GM23338 (cell line): ENCODE measurements around the gene NEK10. TPM values are rescaled to one million over a fixed set of nuclear protein-coding genes. Genes with fewer than 3 reads are reported as not detected.

ENCODE experiments used
- ATAC-seq: fragments of 200-7000 bp; cut with Tn5 transposase; 3 replicates; pipeline ENCODE4 v1.9.1; 2020
- DNase-seq: peaks from one replicate; pipeline ENCODE4 v3.0.0-alpha.2; 2015; ENCODE audit warnings: low spot score
- H2AFZ ChIP-seq: fragments of 200-600 bp; sonication (generic); 2 replicates; pipeline ENCODE4 v1.8.0; 2016; ENCODE audit warnings: antibody characterized with exemption, mild to moderate bottlenecking, moderate library complexity
- H3F3A ChIP-seq: fragments of 200-600 bp; sonication (generic); replicated peaks from 2 replicates; pipeline ENCODE4 v1.8.0; 2017; ENCODE audit warnings: antibody characterized with exemption, mixed run types, low read depth
- H3K27ac ChIP-seq: fragments of 200-600 bp; sonication (generic); 2 replicates; pipeline ENCODE4 v1.6.1; 2016; ENCODE audit warnings: low read depth
- H3K27me3 ChIP-seq: fragments of 200-600 bp; sonication (generic); 2 replicates; pipeline ENCODE4 v1.8.0; 2016; ENCODE audit warnings: mild to moderate bottlenecking, mixed run types, moderate library complexity; ENCODE audit not compliant: insufficient read depth
- H3K36me3 ChIP-seq: fragments of 200-600 bp; sonication (generic); 2 replicates; pipeline ENCODE4 v1.8.0; 2016; ENCODE audit warnings: mild to moderate bottlenecking; ENCODE audit not compliant: insufficient read depth
- H3K4me1 ChIP-seq: fragments of 200-600 bp; sonication (generic); 2 replicates; pipeline ENCODE4 v1.8.0; 2016; ENCODE audit warnings: mild to moderate bottlenecking, moderate library complexity; ENCODE audit not compliant: insufficient read depth
- H3K4me2 ChIP-seq: fragments of 200-600 bp; sonication (generic); 2 replicates; pipeline ENCODE4 v1.7.1; 2017; ENCODE audit warnings: mixed run types
- H3K4me3 ChIP-seq: fragments of 200-600 bp; sonication (generic); 2 replicates; pipeline ENCODE4 v1.6.1; 2016; ENCODE audit warnings: mixed run types
- H3K79me2 ChIP-seq: fragments of 200-600 bp; sonication (generic); replicated peaks from 2 replicates; pipeline ENCODE4 v1.8.0; 2017; ENCODE audit warnings: mild to moderate bottlenecking; ENCODE audit not compliant: insufficient read depth
- H3K9me2 ChIP-seq: fragments of 200-600 bp; sonication (generic); 2 replicates; pipeline ENCODE4 v1.8.0; 2017; ENCODE audit not compliant: insufficient read depth
- H4K20me1 ChIP-seq: fragments of 200-600 bp; sonication (generic); replicated peaks from 2 replicates; pipeline ENCODE4 v1.8.0; 2017; ENCODE audit warnings: mild to moderate bottlenecking; ENCODE audit not compliant: insufficient read depth
- H3K27ac Mint-ChIP-seq: 2 replicates; pipeline ENCODE4 v1.8.0; 2020; ENCODE audit warnings: inconsistent platforms, mild to moderate bottlenecking, moderate library complexity, mixed read lengths
- H3K27me3 Mint-ChIP-seq: 3 replicates; pipeline ENCODE4 v1.8.0; 2022; ENCODE audit warnings: low read depth, mild to moderate bottlenecking, moderate library complexity, mixed read lengths, inconsistent platforms; ENCODE audit not compliant: insufficient read depth, poor library complexity
- H3K36me3 Mint-ChIP-seq: 3 replicates; pipeline ENCODE4 v1.8.0; 2021; ENCODE audit warnings: low read depth, mild to moderate bottlenecking, inconsistent platforms, moderate library complexity, mixed read lengths
- H3K4me1 Mint-ChIP-seq: 3 replicates; pipeline ENCODE4 v1.8.0; 2020; ENCODE audit warnings: mild to moderate bottlenecking, inconsistent platforms, mixed read lengths
- H3K4me3 Mint-ChIP-seq: 3 replicates; pipeline ENCODE4 v1.8.0; 2021; ENCODE audit warnings: moderate library complexity, mild to moderate bottlenecking, inconsistent platforms, mixed read lengths
- H3K9me3 Mint-ChIP-seq: 3 replicates; pipeline ENCODE4 v1.8.0; 2020; ENCODE audit warnings: moderate library complexity, mild to moderate bottlenecking, inconsistent platforms, mixed read lengths
- EZH2 ChIP-seq: fragments of 200-600 bp; sonication (generic); IDR thresholded peaks from one replicate; pipeline ENCODE4 v1.8.0; 2017; ENCODE audit warnings: antibody characterized with exemption, mild to moderate bottlenecking, low read depth; ENCODE audit not compliant: unreplicated experiment
- NANOG ChIP-seq: IDR thresholded peaks from 2 replicates; pipeline ENCODE4 v1.6.1; 2016; ENCODE audit warnings: antibody characterized with exemption, borderline replicate concordance
- POLR2AphosphoS5 ChIP-seq: IDR thresholded peaks from 2 replicates; pipeline ENCODE4 v1.6.1; 2016; ENCODE audit warnings: antibody characterized with exemption, low read depth
- STAT1 ChIP-seq: IDR thresholded peaks from one replicate; pipeline ENCODE4 v1.6.1; 2016; ENCODE audit warnings: antibody characterized with exemption; ENCODE audit not compliant: unreplicated experiment
- ZNF114 ChIP-seq: fragments of 250-450 bp; sonication (Bioruptor Pico); IDR thresholded peaks from 2 replicates; pipeline ENCODE4 v1.5.0; 2020; ENCODE audit warnings: mild to moderate bottlenecking, moderate library complexity
- ZNF331 ChIP-seq: fragments of 250-450 bp; sonication (Bioruptor Pico); IDR thresholded peaks from 2 replicates; pipeline ENCODE4 v1.5.0; 2020; ENCODE audit warnings: low read depth, mild to moderate bottlenecking, moderate library complexity
- polyA plus RNA-seq: library from polyadenylated mRNA; unstranded; fragments of >200 nt; fragmentation: Nextera tagmentation; extraction: Ambion mirVana; gene quantifications from 2 replicates; pipeline ENCODE4 v1.2.1, GENCODE V29; 2016
- total RNA-seq: library from RNA; depleted of rRNA; stranded (reverse); fragments of >200 nt; shearing (Covaris generic); gene quantifications from 2 replicates; pipeline ENCODE4 v1.2.3, GENCODE V29; 2014
- TF ChIP-seq, protein P1 (sequence below): fragments of 250-450 bp; sonication (Bioruptor Pico); IDR thresholded peaks from 2 replicates; pipeline ENCODE4 v1.5.0; 2020; ENCODE audit warnings: mild to moderate bottlenecking, moderate library complexity
- TF ChIP-seq, protein P2 (sequence below), 2 experiments: fragments of 200-600 bp in 1 of 2; sonication (generic) in 1 of 2; conservative IDR thresholded peaks; 2 replicates each; pipeline versions ENCODE4 v1.5.1 to v1.6.1; 2016 to 2017; ENCODE audit warnings: antibody characterized with exemption in 2 of 2, low read depth in 2 of 2, mild to moderate bottlenecking in 2 of 2, moderate library complexity in 1 of 2

Gene NEK10
- total and polyA plus RNA-seq, 2 experiments from 2014 or later, result 0.55 to 2.0 TPM

DNA sequence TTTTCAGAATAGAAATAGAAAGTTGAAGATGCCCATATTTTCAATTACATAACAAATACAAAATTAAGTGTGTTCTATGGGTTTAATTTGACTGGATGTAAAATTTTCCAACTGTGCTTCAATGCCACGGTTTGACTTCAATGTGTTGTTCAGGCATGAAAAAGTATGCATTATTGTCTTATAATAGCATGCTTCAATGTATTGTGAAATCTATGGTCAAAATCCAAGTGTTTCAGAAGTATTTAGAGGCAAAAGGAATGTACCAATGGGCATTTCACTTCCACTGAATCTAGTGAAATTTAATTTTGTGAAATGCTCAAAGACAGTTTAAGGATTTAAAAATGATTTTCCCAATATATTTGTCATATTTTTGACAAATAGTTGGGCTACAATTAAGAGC lies 16.0 kb downstream of the NEK10 start (continued):
- TF ChIP-seq, protein P1, sequence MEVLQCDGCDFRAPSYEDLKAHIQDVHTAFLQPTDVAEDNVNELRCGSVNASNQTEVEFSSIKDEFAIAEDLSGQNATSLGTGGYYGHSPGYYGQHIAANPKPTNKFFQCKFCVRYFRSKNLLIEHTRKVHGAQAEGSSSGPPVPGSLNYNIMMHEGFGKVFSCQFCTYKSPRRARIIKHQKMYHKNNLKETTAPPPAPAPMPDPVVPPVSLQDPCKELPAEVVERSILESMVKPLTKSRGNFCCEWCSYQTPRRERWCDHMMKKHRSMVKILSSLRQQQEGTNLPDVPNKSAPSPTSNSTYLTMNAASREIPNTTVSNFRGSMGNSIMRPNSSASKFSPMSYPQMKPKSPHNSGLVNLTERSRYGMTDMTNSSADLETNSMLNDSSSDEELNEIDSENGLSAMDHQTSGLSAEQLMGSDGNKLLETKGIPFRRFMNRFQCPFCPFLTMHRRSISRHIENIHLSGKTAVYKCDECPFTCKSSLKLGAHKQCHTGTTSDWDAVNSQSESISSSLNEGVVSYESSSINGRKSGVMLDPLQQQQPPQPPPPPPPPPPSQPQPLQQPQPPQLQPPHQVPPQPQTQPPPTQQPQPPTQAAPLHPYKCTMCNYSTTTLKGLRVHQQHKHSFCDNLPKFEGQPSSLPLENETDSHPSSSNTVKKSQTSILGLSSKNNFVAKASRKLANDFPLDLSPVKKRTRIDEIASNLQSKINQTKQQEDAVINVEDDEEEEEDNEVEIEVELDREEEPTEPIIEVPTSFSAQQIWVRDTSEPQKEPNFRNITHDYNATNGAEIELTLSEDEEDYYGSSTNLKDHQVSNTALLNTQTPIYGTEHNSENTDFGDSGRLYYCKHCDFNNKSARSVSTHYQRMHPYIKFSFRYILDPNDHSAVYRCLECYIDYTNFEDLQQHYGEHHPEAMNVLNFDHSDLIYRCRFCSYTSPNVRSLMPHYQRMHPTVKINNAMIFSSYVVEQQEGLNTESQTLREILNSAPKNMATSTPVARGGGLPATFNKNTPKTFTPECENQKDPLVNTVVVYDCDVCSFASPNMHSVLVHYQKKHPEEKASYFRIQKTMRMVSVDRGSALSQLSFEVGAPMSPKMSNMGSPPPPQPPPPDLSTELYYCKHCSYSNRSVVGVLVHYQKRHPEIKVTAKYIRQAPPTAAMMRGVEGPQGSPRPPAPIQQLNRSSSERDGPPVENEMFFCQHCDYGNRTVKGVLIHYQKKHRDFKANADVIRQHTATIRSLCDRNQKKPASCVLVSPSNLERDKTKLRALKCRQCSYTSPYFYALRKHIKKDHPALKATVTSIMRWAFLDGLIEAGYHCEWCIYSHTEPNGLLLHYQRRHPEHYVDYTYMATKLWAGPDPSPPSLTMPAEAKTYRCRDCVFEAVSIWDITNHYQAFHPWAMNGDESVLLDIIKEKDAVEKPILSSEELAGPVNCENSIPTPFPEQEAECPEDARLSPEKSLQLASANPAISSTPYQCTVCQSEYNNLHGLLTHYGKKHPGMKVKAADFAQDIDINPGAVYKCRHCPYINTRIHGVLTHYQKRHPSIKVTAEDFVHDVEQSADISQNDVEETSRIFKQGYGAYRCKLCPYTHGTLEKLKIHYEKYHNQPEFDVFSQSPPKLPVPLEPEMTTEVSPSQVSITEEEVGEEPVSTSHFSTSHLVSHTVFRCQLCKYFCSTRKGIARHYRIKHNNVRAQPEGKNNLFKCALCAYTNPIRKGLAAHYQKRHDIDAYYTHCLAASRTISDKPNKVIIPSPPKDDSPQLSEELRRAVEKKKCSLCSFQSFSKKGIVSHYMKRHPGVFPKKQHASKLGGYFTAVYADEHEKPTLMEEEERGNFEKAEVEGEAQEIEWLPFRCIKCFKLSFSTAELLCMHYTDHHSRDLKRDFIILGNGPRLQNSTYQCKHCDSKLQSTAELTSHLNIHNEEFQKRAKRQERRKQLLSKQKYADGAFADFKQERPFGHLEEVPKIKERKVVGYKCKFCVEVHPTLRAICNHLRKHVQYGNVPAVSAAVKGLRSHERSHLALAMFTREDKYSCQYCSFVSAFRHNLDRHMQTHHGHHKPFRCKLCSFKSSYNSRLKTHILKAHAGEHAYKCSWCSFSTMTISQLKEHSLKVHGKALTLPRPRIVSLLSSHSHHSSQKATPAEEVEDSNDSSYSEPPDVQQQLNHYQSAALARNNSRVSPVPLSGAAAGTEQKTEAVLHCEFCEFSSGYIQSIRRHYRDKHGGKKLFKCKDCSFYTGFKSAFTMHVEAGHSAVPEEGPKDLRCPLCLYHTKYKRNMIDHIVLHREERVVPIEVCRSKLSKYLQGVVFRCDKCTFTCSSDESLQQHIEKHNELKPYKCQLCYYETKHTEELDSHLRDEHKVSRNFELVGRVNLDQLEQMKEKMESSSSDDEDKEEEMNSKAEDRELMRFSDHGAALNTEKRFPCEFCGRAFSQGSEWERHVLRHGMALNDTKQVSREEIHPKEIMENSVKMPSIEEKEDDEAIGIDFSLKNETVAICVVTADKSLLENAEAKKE (CRISPR knock-in tag), result no peak
- no peak for TF ChIP-seq ZNF331 (CRISPR knock-in tag)

DNA sequence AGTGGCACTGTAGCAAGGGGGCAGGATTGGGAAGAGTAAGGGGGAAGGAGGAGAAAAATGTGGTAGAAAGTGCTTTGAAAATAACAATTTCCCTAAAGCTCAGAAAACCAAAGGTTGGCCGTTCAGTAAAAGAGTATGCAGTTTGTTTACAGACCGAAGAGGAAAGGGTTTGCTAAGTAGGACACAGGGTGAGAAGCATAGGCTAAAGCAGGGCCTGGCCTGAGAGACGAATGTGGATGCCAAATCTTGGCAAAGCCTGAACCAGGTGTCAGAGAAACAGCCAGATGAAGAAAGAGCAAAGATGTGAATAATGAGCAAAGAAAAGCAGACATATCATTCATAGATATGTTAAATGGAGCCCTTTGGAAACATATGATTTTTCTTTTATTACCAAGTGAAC lies 17.1 kb downstream of the NEK10 start:
- H3K9me3 Mint-ChIP-seq, result no peaks in the 10 kb centered on the region; the same call in 2 of the 3 replicates
- H3K9me2 ChIP-seq, result 0 out of 2 replicates have a peak, but pooled peaks cover 3% of the 10 kb centered on the region
- H3F3A ChIP-seq, result no peaks in the 10 kb centered on the region
- DNase-seq (no peak), ATAC-seq (no peak)
- no peaks in the 10 kb centered on the region for H3K79me2 ChIP-seq
- H4K20me1 ChIP-seq, result no peaks in the 10 kb centered on the region
- H2AFZ ChIP-seq, result no peak overlapping the region
- peak overlapping the region; percentile 24; the same call in 1 of the 2 replicates for H3K27ac Mint-ChIP-seq
- H3K36me3 Mint-ChIP-seq, result peaks cover 3% of the 10 kb centered on the region; the same call in 1 of the 3 replicates
- H3K27me3 Mint-ChIP-seq, result peaks cover 2% of the 10 kb centered on the region
- H3K27ac ChIP-seq, result no peak overlapping the region
- H3K36me3 ChIP-seq, result no peaks in the 10 kb centered on the region
- H3K4me2 ChIP-seq, result no peak overlapping the region
- H3K4me3 Mint-ChIP-seq, result no peak overlapping the region
- peaks cover 28% of the 10 kb centered on the region for H3K4me1 ChIP-seq
- no peaks in the 10 kb centered on the region for H3K27me3 ChIP-seq
- H3K4me1 Mint-ChIP-seq, result peaks cover 38% of the 10 kb centered on the region
- no peak overlapping the region for H3K4me3 ChIP-seq
- TF ChIP-seq, protein P2, sequence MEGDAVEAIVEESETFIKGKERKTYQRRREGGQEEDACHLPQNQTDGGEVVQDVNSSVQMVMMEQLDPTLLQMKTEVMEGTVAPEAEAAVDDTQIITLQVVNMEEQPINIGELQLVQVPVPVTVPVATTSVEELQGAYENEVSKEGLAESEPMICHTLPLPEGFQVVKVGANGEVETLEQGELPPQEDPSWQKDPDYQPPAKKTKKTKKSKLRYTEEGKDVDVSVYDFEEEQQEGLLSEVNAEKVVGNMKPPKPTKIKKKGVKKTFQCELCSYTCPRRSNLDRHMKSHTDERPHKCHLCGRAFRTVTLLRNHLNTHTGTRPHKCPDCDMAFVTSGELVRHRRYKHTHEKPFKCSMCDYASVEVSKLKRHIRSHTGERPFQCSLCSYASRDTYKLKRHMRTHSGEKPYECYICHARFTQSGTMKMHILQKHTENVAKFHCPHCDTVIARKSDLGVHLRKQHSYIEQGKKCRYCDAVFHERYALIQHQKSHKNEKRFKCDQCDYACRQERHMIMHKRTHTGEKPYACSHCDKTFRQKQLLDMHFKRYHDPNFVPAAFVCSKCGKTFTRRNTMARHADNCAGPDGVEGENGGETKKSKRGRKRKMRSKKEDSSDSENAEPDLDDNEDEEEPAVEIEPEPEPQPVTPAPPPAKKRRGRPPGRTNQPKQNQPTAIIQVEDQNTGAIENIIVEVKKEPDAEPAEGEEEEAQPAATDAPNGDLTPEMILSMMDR (conservative IDR thresholded peaks at IDR 0.05; ENCODE audit: low read depth in 2 of 2), result no peak; a peak in 1 of 4 replicates
- TF ChIP-seq ZNF114 (CRISPR knock-in tag) (no peak), EZH2 (no peak), STAT1 (no peak), ZNF331 (CRISPR knock-in tag) (no peak), POLR2AphosphoS5 (no peak), NANOG (no peak)
- TF ChIP-seq, protein P1 (CRISPR knock-in tag), result no peak
